Lower leg skin (tissue), 4 donors: ENCODE data around the gene NRF1. TPM values are rescaled to one million over a fixed set of nuclear protein-coding genes. Genes with fewer than 3 reads are reported as not detected.

Experiments used
- DNase-seq, 2 donors: peaks; one replicate each; pipeline ENCODE4 v3.0.0-alpha.2; 2019; ENCODE audit warnings: low spot score in 2 of 2
- H3K4me3 ChIP-seq: fragments of 200-600 bp; sonication (generic); 2 replicates; pipeline ENCODE4 v1.5.1; 2017; ENCODE audit warnings: mild to moderate bottlenecking, low read depth; ENCODE audit not compliant: poor library complexity, severe bottlenecking
- POLR2A ChIP-seq, 2 donors: fragments of 450-650 bp; IDR thresholded peaks; one replicate each; pipeline ENCODE4 v1.6.1; 2016 to 2017; ENCODE audit warnings: antibody characterized with exemption in 2 of 2, mild to moderate bottlenecking in 1 of 2, moderate library complexity in 1 of 2
- WGBS, 2 donors: methylation state at CpG; one replicate each; pipeline ENCODE4 v1.1.5; 2018; 5-methylcytosine and 5-hydroxymethylcytosine counted together
- intact Hi-C: fragments of 100-400 bp; cut with DNase I; formaldehyde crosslinking; loops from one replicate; pipeline ENCODE4 v1.15.0; 2023; ENCODE audit warnings: low total_unique reads
- microRNA counts, 2 donors: library from miRNA; unstranded; fragments of <30 nt; microRNA quantifications; one replicate each; lab custom pipeline; 2016
- microRNA-seq, 2 donors: library from miRNA; unstranded; fragments of <30 nt; microRNA quantifications; one replicate each; pipeline ENCODE4, GENCODE V29; 2016; ENCODE audit warnings: borderline replicate concordance in 2 of 2, borderline number of aligned reads in 1 of 2
- total RNA-seq, 4 donors: library from RNA; depleted of rRNA; stranded (reverse); fragments of >200 nt; gene quantifications; one replicate each; pipeline ENCODE4 v1.1.0, GENCODE V29; 2016
- TF ChIP-seq, protein P1 (sequence below), 3 donors: fragments of 450-650 bp; IDR thresholded peaks; one replicate each; pipeline ENCODE4 v1.5.1; 2016; ENCODE audit warnings: antibody characterized with exemption in 3 of 3, mild to moderate bottlenecking in 3 of 3, moderate library complexity in 2 of 3

The NRF1 gene
- total RNA-seq, 4 donors from 2014 or later, result 16.4 to 22.6 (median 18.9) TPM

DNA sequence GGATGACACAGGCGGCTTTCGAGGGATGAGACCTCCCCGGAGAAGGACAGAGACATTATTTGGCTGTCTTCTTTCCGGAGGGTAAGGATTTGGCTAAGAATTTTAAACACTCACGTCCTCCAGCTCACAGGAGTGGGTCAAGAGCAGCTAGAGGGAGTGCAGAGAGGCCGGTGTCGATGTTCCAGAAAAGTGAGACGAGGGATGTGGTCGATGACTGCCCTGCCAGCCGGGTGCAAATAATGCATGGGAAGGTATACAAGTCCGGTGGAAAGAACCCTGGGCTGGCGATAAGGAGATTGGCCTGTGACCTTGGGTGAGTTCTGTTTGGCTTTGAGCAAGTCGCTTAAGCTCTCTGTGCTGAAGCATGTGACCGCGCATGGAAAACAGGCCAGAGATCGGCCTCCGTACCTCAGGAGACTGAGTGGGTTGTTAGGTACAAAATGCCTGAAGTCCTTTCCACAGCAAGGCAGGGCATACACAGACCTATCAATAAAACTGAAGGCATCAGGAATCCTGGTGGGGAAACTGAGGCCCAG, 192.1 kb downstream of the NRF1 start:
- DNase-seq, result no peak
- intact Hi-C loops, result no loop called here
- 91 to 92% methylated on average over 17 of the region's 17 CpGs for WGBS, 2 donors
- no peak overlapping the region for H3K4me3 ChIP-seq
- TF ChIP-seq POLR2A (IDR thresholded peaks at IDR 0.05), result no peak
- TF ChIP-seq, protein P1, sequence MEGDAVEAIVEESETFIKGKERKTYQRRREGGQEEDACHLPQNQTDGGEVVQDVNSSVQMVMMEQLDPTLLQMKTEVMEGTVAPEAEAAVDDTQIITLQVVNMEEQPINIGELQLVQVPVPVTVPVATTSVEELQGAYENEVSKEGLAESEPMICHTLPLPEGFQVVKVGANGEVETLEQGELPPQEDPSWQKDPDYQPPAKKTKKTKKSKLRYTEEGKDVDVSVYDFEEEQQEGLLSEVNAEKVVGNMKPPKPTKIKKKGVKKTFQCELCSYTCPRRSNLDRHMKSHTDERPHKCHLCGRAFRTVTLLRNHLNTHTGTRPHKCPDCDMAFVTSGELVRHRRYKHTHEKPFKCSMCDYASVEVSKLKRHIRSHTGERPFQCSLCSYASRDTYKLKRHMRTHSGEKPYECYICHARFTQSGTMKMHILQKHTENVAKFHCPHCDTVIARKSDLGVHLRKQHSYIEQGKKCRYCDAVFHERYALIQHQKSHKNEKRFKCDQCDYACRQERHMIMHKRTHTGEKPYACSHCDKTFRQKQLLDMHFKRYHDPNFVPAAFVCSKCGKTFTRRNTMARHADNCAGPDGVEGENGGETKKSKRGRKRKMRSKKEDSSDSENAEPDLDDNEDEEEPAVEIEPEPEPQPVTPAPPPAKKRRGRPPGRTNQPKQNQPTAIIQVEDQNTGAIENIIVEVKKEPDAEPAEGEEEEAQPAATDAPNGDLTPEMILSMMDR (IDR thresholded peaks at IDR 0.05), result no peak

DNA sequence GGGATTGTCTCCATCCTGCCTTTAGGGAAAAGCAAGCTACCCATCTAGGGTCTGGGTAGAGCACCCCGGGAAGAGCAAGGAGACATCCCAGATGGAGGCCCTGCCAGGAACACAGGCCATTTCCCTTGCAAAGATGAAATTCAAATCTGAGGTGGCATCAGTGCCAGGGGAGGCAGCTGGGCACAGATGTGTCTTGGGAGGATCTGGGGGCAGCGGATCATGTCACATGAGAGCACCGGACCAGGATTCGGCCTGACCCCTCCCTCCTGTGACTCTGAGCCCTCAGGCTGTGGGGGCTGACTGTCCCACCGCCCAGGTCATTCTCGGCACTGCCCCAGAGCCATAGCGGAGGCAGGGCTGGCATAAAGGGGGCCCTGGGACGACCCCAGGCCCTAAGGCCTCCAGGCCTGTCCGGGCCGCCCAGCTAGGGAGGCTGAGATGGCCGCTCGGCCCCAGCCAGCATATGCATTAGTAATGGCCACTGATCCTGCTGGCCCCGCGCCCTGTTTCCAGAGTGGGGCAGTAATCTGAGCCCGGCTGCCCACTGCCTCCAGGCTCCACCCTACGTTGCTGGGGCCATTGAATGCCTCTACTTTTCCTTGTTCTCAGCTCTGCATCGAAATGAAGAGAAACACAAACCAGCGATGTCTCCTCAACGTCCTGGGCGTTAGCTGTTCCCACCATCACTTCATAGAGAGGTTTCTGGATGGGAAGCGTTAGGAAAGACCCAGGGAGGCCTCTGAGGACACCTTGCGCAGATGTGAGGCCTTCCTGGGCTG, 192.8 kb downstream of the NRF1 start:
- no peak for DNase-seq

DNA sequence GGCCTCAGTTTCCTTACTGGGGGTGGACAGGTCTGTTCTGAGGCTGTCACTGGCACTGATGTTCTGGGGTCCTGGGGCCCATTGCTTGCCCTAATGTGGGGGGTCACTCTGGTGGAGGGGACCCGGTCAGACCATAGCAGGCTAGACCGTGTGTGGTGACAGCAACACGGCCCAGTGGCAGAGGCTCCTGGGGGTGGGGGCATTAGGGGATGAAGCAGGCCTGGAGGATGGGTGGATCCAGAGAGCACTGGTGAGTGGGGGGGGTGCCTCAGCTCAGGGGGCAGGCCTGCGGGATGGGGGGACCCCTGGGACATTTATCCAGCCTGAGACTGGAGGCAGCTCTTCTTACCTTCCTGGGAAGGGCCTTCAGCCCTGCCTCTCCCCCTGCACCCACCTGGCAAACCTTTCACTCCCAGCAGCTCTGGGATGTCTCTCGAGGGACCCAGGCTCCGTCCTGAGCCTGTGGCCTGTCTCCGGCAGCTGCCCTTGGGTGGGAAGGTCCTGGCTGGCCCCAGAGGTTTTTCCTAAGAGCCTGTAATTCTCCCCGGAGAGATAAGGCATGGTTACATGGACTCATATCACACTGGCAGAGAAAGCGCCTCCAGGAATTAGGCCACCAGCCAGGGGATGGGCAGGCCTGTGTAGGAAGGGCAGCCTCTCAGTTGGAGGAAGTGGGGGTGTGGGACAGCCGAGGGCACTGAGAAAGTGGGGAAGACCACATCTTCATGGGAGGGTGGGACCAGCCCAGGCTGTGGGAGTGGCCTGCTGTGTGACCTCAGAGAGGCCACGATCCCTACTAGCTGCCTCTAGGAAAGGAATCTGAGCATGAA, 193.6 kb downstream of the NRF1 start:
- no peak for TF ChIP-seq POLR2A (IDR thresholded peaks at IDR 0.05)
- TF ChIP-seq, protein P1 (IDR thresholded peaks at IDR 0.05), result no peak
- no peak for DNase-seq
- intact Hi-C loops, result no loop called here
- H3K4me3 ChIP-seq, result no peak overlapping the region
- WGBS, 2 donors, result 61 to 64% methylated on average over 10 to 11 of the region's 11 CpGs

More for the DNA sequence above, 192.8 kb downstream of the NRF1 start:
- intact Hi-C loops, result no loop called here
- 87 to 93% methylated on average over 15 to 20 of the region's 22 CpGs for WGBS, 2 donors
- H3K4me3 ChIP-seq, result no peak overlapping the region
- no peak for TF ChIP-seq POLR2A (IDR thresholded peaks at IDR 0.05)
- TF ChIP-seq, protein P1 (IDR thresholded peaks at IDR 0.05), result no peak

MicroRNA genes within 50 kb of the gene (microRNA counts, 767-probe panel; counts per million panel counts)
- microRNA hsa-miR-182-5p (lab: Ali Mortazavi, UCI), result 0 to 358 counts per million in 2 donors
- 0 to 358 counts per million in 2 donors for microRNA hsa-miR-183-5p (lab: Ali Mortazavi, UCI)
- 0 to 358 counts per million in 2 donors for microRNA hsa-miR-96-5p (lab: Ali Mortazavi, UCI)

Small RNAs within 50 kb of the gene (microRNA-seq; reads per million reads assigned to microRNA genes)
- gene MIR182, result 1,900 to 3,736 reads per million in 2 donors
- 666 to 1,320 reads per million in 2 donors for gene MIR183
- gene MIR96, result 129 to 198 reads per million in 2 donors

Other genes starting within 250 kb of the NRF1 start
- gene STRIP2, start 177.3 kb upstream of the NRF1 start, total RNA-seq, result 1 to 10 TPM in 2 of 4 donors, under 1 TPM in 2; 0.30 to 1.4 (median 0.79) TPM
- gene SMKR1, start 109.2 kb upstream of the NRF1 start, total RNA-seq, result under 1 TPM in 2 of 4 donors, not detected in 2; 0.32 to 0.42 TPM